Naive B cell (primary cell): ENCODE measurements around the gene LRRC8C. TPM values are rescaled to one million over a fixed set of nuclear protein-coding genes. Genes with fewer than 3 reads are reported as not detected.

ENCODE experiments used
- polyA plus RNA-seq, 6 donors: library from polyadenylated mRNA; unstranded; fragments of 300-500 nt; fragmentation: Illumina TruSeq; gene quantifications; one replicate each; pipeline ENCODE4 v1.2.3, GENCODE V29; 2021; ENCODE audit warnings: low read depth in 6 of 6

Gene LRRC8C
- polyA plus RNA-seq, 6 donors from 2014 or later, result 1.3 to 4.8 (median 2.6) TPM

Other genes starting within 250 kb of the LRRC8C start
- 10 to 100 TPM in 2 of 6 donors, 1 to 10 TPM in 4; 5.3 to 11.7 (median 9.6) TPM for gene LRRC8B, start 108.3 kb upstream of the LRRC8C start, polyA plus RNA-seq
- 10 to 100 TPM; 27.1 to 51.3 (median 39.0) TPM for gene LRRC8D, start 187.9 kb downstream of the LRRC8C start, polyA plus RNA-seq